Measurements from ENCODE around the gene CD27. TPM values are rescaled to one million over a fixed set of nuclear protein-coding genes. Genes with fewer than 3 reads are reported as not detected.

CD27 gene
- total RNA-seq, 1 experiment from 2014 or later: 0.28 TPM

- ChIA-PET CTCF (interaction anchor here (2.7 kb wide), 1 partner anchor 145 kb away, joined by 13 read pairs; no protein-coding TSS in a partner anchor), POLR2A (no interaction called here)
- H3K27ac Mint-ChIP-seq: no peak overlapping the region
- peak overlapping the region; percentile 68; the same call in 1 of the 2 replicates for H3K4me3 Mint-ChIP-seq
- peaks cover 20% of the 10 kb centered on the region for H3K4me1 Mint-ChIP-seq
- no peak for TF ChIP-seq GTF2I (CRISPR knock-in tag; conservative IDR thresholded peaks at IDR 0.05)
- no peak for TF ChIP-seq ZNF232 (CRISPR knock-in tag; IDR thresholded peaks at IDR 0.05)
- TF ChIP-seq, protein P1, sequence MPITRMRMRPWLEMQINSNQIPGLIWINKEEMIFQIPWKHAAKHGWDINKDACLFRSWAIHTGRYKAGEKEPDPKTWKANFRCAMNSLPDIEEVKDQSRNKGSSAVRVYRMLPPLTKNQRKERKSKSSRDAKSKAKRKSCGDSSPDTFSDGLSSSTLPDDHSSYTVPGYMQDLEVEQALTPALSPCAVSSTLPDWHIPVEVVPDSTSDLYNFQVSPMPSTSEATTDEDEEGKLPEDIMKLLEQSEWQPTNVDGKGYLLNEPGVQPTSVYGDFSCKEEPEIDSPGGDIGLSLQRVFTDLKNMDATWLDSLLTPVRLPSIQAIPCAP (CRISPR knock-in tag; IDR thresholded peaks at IDR 0.05): no peak
- TF ChIP-seq, protein P2, sequence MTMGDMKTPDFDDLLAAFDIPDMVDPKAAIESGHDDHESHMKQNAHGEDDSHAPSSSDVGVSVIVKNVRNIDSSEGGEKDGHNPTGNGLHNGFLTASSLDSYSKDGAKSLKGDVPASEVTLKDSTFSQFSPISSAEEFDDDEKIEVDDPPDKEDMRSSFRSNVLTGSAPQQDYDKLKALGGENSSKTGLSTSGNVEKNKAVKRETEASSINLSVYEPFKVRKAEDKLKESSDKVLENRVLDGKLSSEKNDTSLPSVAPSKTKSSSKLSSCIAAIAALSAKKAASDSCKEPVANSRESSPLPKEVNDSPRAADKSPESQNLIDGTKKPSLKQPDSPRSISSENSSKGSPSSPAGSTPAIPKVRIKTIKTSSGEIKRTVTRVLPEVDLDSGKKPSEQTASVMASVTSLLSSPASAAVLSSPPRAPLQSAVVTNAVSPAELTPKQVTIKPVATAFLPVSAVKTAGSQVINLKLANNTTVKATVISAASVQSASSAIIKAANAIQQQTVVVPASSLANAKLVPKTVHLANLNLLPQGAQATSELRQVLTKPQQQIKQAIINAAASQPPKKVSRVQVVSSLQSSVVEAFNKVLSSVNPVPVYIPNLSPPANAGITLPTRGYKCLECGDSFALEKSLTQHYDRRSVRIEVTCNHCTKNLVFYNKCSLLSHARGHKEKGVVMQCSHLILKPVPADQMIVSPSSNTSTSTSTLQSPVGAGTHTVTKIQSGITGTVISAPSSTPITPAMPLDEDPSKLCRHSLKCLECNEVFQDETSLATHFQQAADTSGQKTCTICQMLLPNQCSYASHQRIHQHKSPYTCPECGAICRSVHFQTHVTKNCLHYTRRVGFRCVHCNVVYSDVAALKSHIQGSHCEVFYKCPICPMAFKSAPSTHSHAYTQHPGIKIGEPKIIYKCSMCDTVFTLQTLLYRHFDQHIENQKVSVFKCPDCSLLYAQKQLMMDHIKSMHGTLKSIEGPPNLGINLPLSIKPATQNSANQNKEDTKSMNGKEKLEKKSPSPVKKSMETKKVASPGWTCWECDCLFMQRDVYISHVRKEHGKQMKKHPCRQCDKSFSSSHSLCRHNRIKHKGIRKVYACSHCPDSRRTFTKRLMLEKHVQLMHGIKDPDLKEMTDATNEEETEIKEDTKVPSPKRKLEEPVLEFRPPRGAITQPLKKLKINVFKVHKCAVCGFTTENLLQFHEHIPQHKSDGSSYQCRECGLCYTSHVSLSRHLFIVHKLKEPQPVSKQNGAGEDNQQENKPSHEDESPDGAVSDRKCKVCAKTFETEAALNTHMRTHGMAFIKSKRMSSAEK (CRISPR knock-in tag; IDR thresholded peaks at IDR 0.05; ENCODE audit: borderline replicate concordance): no peak
- no peak for TF ChIP-seq ZNF121 (CRISPR knock-in tag; IDR thresholded peaks at IDR 0.05)
- no peak for TF ChIP-seq ERG (CRISPR knock-in tag; IDR thresholded peaks at IDR 0.05)
- TF ChIP-seq SOX15 (CRISPR knock-in tag; IDR thresholded peaks at IDR 0.05): no peak
- TF ChIP-seq, protein P3, sequence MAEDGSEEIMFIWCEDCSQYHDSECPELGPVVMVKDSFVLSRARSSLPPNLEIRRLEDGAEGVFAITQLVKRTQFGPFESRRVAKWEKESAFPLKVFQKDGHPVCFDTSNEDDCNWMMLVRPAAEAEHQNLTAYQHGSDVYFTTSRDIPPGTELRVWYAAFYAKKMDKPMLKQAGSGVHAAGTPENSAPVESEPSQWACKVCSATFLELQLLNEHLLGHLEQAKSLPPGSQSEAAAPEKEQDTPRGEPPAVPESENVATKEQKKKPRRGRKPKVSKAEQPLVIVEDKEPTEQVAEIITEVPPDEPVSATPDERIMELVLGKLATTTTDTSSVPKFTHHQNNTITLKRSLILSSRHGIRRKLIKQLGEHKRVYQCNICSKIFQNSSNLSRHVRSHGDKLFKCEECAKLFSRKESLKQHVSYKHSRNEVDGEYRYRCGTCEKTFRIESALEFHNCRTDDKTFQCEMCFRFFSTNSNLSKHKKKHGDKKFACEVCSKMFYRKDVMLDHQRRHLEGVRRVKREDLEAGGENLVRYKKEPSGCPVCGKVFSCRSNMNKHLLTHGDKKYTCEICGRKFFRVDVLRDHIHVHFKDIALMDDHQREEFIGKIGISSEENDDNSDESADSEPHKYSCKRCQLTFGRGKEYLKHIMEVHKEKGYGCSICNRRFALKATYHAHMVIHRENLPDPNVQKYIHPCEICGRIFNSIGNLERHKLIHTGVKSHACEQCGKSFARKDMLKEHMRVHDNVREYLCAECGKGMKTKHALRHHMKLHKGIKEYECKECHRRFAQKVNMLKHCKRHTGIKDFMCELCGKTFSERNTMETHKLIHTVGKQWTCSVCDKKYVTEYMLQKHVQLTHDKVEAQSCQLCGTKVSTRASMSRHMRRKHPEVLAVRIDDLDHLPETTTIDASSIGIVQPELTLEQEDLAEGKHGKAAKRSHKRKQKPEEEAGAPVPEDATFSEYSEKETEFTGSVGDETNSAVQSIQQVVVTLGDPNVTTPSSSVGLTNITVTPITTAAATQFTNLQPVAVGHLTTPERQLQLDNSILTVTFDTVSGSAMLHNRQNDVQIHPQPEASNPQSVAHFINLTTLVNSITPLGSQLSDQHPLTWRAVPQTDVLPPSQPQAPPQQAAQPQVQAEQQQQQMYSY (CRISPR knock-in tag; IDR thresholded peaks at IDR 0.05): no peak
- no peak for TF ChIP-seq RORB (CRISPR knock-in tag; IDR thresholded peaks at IDR 0.05)
- peaks cover 17% of the 10 kb centered on the region for H3K36me3 Mint-ChIP-seq
- DNase-seq (ENCODE audit: low spot score): no peak
- ATAC-seq: no peak
- H3K27me3 Mint-ChIP-seq (ENCODE audit: low read depth): peaks cover 26% of the 10 kb centered on the region
- H3K9me3 Mint-ChIP-seq: peaks cover 14% of the 10 kb centered on the region
These were observed 27.2 kb downstream of the CD27 start for GRCh38 chr12:6471989-6472360.

DNA sequence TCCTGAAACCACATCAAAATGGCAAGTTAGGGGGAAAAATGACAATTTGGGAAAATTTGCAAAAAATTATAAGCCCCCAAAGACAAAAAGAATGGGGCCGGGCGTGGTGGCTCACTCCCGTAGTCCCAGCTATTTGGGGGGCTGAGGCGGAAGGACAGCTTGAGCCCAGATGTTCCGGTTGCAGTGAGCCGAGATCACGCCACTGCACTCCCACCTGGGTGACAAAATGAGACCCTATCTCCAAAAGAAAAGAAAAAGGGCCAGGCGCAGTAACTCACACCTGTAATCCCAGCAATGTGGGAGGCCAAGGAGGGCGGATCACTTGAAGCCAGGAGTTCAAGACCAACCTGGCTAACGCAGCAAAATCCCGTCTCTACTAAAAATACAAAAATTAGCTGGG, 27.7 kb downstream of the CD27 start:
- H3K9me3 Mint-ChIP-seq: peaks cover 14% of the 10 kb centered on the region
- H3K4me3 Mint-ChIP-seq: no peak overlapping the region
- H3K36me3 Mint-ChIP-seq: peaks cover 13% of the 10 kb centered on the region
- DNase-seq (ENCODE audit: low spot score): peak; percentile 8
- H3K4me1 Mint-ChIP-seq: peaks cover 20% of the 10 kb centered on the region
- H3K27me3 Mint-ChIP-seq (ENCODE audit: low read depth): peaks cover 26% of the 10 kb centered on the region
- H3K27ac Mint-ChIP-seq: no peak overlapping the region
- POLR2A ChIA-PET: no interaction called here
- no peak for ATAC-seq
- CTCF ChIA-PET: no interaction called here
- TF ChIP-seq, protein P4, sequence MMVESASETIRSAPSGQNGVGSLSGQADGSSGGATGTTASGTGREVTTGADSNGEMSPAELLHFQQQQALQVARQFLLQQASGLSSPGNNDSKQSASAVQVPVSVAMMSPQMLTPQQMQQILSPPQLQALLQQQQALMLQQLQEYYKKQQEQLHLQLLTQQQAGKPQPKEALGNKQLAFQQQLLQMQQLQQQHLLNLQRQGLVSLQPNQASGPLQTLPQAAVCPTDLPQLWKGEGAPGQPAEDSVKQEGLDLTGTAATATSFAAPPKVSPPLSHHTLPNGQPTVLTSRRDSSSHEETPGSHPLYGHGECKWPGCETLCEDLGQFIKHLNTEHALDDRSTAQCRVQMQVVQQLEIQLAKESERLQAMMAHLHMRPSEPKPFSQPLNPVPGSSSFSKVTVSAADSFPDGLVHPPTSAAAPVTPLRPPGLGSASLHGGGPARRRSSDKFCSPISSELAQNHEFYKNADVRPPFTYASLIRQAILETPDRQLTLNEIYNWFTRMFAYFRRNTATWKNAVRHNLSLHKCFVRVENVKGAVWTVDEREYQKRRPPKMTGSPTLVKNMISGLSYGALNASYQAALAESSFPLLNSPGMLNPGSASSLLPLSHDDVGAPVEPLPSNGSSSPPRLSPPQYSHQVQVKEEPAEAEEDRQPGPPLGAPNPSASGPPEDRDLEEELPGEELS (CRISPR knock-in tag; IDR thresholded peaks at IDR 0.05): no peak
- TF ChIP-seq CDX4 (CRISPR knock-in tag; IDR thresholded peaks at IDR 0.05; ENCODE audit: borderline replicate concordance): no peak
- TF ChIP-seq RELA (CRISPR knock-in tag; IDR thresholded peaks at IDR 0.05; ENCODE audit: borderline replicate concordance): no peak
- TF ChIP-seq SOX15 (CRISPR knock-in tag; IDR thresholded peaks at IDR 0.05): no peak
- no peak for TF ChIP-seq MYBL2 (CRISPR knock-in tag; IDR thresholded peaks at IDR 0.05)
- TF ChIP-seq USF1 (CRISPR knock-in tag; IDR thresholded peaks at IDR 0.05): no peak
- no peak for TF ChIP-seq OVOL2 (CRISPR knock-in tag; IDR thresholded peaks at IDR 0.05; ENCODE audit: borderline replicate concordance)
- TF ChIP-seq, protein P2 (CRISPR knock-in tag; IDR thresholded peaks at IDR 0.05; ENCODE audit: borderline replicate concordance): no peak
- TF ChIP-seq JUN (CRISPR knock-in tag; IDR thresholded peaks at IDR 0.05): no peak
